HG02970 (cell line): Measurements from ENCODE around the gene TAOK2.
"Not testable (repeated sequence)": the region's sequence is repeated elsewhere in the genome, so short reads cannot be mapped to it uniquely, and the experiment has no call there.

Experiments used
- ATAC-seq: cut with Tn5 transposase; IDR thresholded peaks from one replicate; pipeline ENCODE4 v1.9.1; 2021; ENCODE audit warnings: mild to moderate bottlenecking, moderate library complexity, moderate number of reproducible peaks; ENCODE audit not compliant: unreplicated experiment, low FRiP score

The TAOK2 gene

DNA sequence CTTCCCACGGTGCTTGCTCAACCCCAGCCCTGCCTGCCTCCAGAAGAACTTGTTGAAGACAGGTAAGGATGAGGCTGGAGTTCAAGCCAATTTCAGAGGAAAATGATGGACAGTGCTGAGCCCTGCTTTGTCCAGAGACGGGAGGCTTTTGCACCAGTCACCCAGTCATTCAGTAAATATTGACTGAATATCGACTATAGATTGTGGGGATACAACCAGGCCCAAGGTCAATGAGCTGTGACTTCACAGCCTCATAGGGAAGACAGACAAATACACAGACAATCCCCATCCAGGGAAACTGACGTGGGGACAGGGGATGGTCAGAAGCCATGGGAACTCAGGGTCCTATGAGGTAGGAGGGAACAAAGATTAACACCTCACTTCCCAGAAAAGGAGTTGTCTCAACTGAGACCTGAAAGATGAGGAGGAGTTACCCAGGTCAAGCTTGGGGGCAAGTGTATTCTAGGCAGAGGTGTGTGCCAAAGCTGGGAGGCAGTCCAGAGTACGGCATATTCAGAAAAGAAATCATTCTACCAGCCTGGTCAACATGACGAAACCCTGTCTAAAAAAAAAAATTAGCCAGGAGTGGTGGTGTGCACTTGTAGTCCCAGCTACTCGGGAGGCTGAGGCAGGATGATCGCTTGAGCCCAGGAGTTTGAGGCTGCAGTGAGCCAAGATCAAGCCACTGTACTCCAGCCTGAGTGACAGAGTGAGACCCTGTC lies 43.0 kb downstream of the TAOK2 start:
- no peak for ATAC-seq

DNA sequence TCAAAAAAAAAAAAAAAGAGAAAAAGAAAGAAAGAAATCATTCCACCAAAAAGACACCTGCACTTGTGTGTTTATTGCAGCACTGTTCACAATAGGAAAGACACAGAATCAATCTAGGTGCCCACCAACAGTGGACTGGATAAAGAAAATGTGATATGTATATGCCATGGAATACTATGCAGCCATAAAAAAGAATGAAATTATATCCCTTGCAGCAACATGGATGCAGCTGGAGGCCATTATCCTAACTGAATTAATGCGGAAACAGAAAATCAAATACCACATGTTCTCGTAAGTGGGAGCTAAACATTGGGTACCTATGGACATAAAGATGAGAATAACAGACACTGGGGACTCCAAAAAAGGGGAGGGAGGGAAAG lies 43.6 kb downstream of the TAOK2 start:
- ATAC-seq = no peak

DNA sequence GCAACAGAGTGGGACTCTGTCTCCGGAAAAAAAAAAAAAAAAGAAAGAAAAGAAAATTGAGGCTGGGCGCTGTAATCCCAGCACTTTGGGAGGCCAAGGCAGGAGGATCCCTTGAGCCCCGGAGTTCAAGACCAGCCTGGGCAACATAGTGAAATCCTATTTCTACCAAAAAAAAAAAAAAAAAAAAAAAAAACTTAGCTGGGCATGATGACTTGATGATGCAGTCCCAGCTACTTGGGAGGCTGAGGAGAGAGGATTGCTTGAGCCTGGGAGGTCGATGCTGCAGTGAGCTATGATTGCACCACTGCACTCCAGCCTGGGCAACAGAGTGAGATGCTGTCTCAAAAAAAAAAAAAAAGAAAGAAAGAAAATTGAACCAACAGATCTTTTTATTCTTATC lies 44.3 kb downstream of the TAOK2 start:
- ATAC-seq = not testable (repeated sequence)

DNA sequence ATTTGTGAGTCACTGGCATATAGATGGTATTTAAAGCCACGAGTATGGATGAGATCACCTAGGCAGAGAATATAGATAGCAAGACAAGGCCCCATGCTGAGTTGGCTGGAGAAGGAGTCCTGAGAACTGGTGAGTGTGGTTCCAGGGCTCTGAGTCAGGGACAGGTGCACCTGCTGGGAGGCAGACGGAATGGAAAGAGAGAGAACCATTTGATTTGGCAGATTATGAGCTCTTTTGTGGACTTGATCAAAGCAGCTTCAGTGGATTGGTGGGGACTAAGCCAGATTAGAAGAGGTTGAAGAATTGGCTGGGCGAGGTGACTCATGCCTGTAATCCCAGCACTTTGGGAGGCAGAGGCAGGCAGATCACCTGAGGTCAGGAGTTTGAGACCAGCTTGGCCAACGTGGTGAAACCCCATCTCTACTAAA lies 45.1 kb downstream of the TAOK2 start:
- ATAC-seq = no peak

DNA sequence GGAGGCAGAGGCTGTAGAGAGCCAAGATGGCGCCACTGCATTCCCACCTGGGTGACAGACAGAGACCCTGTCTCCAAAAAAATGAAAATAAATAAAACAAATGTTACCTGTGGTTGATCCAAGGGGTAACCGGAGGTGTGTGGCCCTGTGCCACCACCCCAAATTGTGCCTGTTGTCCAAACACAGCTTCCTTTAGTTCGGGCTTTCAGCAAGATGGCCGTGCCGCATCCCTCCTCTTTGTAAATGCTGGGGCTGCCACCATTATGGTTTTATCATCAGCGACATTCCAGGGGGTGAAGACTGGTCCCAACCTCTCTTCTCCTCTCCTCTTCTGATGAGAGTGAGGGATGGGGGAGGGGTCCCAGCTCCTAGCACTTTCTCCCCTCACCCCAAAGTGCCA lies 49.2 kb downstream of the TAOK2 start, which contains the start of gene C16orf92:
TSS of gene C16orf92 (plus strand) at position 312 of the 400 bp plus-strand sequence. CDS start 143 bp downstream, outside the sequence.
- ATAC-seq = no peak

DNA sequence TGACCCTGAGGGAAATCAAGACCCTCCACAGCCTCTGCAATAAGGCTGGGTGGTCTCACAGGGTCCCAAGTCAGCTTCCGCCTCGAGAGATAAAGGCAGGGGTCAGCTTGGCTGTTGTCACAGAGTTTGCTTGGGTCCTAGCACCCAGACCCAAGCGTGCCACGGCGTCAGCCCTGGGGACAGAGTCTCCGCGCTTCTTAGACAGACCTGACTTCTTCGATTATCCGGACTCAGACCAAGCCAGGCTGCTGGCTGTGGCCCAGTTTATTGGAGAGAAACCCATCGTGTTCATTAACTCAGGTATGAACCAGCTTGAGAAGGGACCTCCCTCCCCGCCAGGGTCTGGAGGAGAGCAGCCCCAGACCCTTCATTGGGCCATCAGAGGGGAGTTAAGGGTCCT lies 49.9 kb downstream of the TAOK2 start:
- no peak for ATAC-seq

DNA sequence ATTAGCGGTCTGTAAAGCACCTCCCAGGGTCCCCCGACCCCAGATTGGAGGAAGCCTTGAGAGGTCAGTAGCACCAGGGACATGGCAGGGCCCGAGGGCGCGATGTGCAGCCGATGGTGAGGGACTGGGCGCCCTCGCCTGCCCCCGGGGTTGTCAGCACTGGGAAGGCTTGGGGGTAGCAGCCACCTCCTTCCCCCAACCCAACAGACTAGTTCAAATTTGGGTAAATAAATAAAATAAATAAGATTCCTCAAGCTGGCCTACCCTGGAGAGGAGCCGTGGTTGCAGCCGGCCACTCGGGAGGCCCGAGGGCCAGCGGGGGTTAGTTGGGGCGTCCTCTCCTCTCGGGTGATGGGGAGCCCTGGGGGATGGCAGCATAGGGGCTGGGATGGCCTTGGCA lies 50.8 kb downstream of the TAOK2 start:
- no peak for ATAC-seq

DNA sequence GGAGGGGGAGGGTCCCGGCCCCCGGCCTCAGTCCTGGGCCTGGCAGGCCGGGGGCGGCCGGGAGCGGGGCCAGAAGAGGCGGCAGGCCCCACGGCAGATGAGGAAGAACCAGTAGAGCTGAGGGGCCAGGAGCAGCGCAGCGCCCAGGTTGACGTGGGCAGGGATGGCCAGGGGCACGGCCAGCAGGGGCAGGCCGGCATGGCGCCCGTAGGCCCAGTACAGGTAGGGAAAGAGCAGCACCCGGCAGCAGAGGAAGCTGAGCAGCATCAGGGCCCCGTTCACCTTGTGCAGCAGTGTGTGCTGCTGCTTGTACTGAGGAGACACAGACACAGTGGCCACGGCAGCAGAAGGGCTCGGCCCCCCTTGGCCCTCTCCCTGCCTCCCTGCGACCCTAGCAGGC lies 51.5 kb downstream of the TAOK2 start:
- ATAC-seq = no peak

DNA sequence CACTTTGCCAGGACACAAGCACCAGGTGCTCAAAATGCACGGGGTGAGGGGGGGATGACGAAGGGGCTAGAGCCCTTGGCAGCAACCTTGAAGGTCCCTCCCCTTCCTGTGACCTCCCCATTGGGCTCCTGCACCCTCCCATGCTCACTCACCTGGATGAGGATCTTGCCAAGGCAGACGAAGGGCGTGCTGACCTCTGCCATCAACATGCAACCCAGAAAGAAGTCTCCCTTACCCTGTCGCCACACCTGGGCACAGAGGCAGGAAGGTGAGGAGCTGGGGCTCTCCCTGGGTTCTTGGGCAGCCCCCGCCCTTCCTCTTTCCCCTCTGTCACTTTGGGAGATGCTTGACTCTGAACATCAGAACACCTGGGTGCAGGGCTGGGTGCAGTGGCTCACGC lies 51.9 kb downstream of the TAOK2 start:
- ATAC-seq = no peak

DNA sequence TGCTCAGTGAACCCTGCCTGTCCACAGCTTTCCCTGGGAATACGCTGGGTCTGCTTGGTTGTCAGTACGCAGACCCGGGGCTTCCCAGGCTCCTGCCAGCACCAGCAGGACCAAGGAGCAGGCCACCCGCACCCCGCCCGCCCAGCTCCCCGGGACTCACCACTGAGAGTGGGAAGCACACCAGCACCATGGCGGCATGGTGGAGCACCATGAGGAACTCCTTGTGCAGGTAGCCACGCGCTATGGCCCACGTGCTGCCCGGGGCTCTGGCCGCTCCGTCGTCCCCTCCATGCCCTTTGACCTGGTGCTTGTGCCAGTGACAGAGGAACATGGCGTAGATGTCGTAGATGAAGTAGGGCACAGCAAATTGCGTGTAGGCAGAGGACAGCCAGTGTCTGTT lies 52.8 kb downstream of the TAOK2 start:
- ATAC-seq = no peak

DNA sequence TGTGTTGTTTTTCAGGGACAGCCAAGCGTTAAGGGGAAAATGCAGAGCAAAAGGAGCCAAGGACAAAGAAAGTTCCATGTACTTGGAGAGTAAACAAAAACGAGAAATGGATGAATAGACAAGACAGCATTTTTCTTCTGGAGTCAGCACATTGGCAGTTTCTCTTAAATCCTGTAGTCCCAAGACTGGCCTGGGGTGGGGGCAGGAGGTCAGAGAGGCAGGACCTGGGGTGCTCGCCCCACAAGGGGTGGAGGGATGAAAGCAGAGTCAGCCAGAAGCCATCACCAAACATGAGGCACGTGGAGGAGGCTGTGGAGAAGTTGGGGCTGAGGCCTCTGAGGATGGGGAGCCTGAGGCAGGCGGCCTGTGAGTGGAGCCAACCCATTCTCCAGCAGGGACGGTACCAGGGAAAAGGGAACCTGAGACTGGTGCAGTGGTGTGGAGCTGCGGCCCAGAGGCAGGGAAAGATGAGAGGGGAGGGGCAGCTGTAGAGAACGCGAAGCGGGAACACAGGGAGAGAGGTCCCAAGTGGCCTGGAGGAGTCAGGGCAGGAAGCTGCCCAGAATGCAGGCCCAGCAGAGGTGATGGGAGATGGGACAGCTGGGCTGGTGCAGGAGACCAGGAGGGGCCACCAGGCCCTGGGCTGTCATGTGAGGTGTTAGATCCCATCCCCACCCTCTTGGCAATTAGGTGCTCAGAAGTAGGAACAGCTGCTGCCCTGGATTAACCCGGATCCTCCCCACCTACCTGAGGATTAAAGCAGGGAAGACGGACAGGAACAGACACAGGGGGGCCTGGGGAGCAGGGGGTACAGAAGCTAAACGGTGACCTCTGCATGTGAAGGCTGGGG lies 54.1 kb downstream of the TAOK2 start:
- no peak for ATAC-seq

DNA sequence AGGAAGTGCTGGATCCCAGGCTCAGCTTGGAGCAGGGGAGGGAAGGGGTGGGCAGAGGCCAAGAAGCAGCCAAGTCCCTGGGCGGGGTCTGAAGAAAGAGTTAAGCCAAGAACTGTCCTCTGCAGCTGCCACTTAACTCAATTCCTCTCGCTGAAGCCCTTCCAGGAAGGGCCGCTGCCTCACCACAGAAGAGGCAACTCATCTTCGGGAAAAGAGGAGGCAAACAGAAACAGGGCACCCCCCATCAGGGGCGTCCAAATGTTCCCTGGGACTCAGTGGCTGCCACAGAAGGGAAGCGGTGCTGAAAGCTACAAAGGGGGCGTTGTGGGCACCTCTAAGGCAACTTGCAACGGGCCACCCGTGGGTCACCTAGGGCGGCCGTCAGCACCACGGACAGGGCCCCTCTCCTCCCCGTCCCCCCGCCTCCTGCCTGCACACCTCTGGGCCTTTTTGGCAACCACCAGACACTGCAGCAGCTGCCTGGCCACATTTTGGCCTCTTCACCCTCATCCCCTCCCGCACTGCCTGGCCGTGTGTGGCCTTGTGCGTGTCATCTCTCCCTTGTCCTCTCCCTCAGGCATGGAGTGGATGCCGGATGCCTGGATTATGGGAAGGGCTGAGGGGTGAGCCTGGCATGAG lies 54.9 kb downstream of the TAOK2 start:
- no peak for ATAC-seq

DNA sequence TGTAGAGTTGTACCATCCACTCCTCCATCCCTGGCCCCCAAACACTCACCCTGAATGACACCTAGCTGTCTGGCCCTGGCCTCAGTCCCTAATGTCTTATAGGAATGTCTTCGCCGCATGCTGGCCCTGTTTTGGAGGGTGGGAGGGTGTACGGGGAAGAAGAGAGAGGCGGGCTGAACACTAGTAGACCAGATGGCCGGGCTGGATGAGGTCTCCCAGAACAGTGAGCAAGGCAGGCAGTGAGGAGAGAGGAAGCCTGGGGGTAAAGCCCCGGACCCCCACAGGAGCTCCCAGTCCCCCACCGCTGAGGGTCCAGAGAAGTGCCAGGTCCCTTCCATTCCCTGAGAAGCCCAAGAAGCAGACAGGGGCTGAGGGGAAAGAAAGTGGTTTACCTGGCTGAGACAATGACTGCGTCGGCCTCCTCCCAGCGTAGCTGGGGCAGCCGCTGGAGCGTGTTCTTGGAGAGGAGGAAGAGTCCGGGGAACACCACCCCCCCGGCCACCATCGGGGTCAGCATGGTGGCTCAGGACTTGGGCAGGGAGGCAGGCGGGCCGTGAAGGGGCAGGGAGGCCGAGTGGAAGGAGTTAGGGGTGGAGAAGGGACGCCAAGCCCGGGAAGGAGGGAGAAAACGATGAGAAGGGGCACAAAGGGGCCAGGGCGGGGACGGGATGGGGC lies 56.5 kb downstream of the TAOK2 start:
- ATAC-seq = no peak

DNA sequence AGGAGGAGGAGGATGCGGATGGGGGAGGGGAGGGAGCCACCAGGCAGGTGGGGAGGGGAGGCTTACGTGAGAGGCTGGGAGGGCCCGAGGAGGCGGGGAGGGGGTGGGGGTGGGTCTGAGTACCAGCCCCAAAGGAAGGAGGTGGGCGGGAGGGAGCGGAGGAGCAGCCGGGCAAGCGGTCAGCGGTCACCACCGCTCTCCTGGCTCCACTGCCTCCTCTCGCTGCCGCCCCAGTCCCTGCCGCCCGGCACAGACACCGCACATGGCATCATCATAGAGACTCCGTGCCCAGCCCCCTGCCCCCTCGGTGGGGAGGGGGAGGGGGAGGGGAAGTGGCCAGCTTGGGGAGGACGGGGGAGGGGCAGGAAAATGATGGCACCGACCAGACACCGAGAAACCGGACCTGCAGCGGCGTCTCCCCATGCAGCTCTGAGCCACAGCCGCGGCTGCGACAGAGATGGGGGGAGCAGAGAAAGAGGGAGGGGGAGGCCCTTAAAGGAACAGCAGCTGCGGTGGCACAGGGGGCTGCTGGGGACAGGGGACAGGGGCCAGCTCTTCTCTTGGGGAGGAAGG lies 57.3 kb downstream of the TAOK2 start, which contains the start of gene TLCD3B:
TSS of gene TLCD3B (minus strand) at position 431 of the 573 bp plus-strand sequence. CDS start 744 bp downstream, outside the sequence.
- no peak for ATAC-seq

DNA sequence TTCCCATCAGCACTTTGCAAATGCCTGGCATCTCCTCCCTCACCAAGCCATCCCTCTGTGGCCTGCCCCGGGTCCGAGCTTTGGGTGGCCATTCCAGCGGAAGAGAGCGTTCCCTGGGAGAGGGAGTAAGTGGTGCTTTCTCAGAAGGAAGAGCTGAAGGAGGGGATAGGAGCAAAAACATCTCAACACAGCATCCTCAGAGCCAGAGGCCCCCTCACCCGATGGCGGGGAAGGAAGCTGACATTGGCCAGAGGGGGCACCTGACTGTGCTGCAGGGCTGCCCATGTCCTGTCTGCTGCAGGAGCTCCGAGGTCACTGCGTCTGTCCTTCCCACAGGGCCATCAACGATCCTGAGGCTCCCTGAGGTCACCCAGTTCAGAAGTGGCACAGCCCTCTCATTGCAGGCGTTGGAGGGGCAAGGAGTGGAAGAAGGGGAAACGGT lies 57.8 kb downstream of the TAOK2 start:
- ATAC-seq = no peak

DNA sequence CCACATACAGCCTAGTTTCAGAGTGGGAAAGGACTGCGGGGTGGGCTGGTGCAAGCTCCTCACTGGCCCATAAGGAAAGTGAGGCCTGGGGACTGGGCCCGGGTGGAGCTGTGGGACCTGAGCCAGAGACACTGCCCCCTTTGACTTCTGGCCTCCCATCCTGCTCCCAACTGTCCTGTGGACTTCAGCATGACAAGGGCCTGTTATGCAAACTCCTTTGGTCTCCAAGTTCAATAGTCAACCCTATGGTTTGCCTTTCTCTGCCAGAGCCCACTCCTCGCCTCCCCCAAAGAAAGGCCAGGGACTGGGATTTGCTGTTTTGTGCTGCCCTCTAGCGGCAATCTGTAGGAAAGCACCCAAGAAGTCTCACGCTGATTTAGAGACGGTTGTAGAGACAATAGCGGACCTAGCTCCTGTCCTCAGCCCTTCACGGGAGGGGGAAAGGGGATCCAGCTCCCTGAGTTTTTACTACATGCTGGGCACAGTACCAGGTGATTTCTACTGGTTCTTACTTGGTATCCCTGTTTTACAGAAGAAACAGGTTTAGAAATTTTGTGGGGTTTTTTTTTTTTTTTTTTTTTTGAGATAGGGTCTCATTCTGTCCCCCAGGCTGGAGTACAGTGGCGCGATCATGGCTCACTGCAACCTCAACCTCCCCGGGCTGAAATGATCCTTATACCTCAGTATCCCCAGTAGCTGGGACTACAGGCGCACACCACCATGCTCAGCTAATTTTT lies 58.6 kb downstream of the TAOK2 start:
- no peak for ATAC-seq

DNA sequence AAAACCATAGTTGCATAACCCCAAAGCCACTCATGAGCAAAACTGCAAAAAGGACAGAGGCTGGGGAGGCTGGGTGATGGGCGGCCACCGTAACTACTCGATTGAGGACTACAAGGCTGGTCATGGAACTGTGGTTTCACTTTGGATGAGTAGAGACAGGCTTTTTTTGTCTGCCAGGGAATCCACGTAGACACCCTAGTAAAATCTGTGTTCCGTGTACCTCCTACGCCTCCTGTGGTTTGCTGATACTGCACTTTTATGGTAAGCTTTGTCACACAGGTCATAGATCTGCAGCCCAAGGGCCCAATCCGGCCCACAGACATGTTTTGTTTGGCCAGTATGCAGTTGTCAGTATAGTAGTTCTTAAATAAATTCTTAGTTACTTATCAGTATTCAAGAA lies 59.6 kb downstream of the TAOK2 start:
- no peak for ATAC-seq

DNA sequence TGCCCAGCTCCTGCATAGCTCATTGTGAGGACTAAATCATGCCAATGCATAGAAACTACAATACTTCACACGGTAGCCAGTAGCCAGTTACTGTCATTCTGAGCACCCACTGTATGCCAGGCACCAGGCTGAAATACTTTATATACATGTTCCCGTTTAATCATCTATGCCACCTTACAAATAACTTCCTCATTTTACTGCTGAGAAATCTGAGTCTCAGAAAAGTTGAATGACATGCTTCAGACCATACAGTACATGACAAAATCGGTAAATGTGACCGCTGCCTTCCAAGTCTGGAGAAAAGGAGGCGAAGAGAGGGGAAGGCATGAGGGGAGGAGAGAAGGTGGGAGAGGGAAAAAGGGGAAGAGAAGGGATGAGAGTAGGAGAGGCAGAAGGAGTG lies 66.6 kb downstream of the TAOK2 start:
- ATAC-seq = no peak

DNA sequence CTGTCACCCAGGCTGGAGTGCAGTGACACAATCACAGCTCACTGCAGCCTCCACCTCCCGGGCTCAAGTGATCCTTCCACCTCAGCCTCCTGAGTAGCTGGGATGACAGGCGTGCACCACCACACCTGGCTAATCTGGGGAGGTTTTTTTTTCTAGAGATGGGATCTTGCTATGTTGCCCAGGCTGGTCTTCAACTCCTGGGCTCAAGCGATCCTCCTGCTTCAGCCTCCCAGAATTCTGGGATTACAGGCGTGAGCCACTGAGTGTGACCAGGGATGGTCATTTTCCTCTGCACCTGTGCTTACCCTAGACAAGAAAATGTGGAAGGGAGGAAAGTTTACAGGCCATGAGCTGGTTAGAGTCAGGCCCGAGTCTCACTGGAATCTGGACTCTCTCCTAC lies 67.0 kb downstream of the TAOK2 start:
- ATAC-seq = not testable (repeated sequence)

DNA sequence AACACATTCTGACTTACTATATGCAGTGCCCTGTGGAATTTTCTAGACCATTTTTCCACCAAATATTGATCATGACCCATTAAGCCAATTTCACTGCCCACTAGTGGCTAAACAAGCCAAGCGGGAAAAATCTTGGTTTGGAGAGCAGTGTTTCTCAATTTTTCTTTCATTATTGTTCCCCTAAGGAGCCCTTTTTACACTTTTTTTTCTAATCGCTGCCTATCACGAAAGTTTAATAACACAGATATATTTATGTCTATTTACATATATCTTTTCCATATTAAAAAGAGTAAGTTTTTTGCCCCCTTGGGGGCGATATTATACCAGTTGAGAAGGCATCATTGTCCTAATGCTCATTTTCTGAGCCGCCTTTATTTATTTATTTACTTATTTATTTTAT lies 68.2 kb downstream of the TAOK2 start:
- ATAC-seq = no peak
